HFFc6 (cell line): ENCODE measurements around the gene CYP4A11. TPM values are rescaled to one million over a fixed set of nuclear protein-coding genes. Genes with fewer than 3 reads are reported as not detected.
"Not testable (repeated sequence)": the region's sequence is repeated elsewhere in the genome, so short reads cannot be mapped to it uniquely, and the experiment has no call there.

Experiments
- DNase-seq: peaks from one replicate; pipeline ENCODE4 v3.0.0-alpha.2; 2018
- H3K27ac Mint-ChIP-seq: 2 replicates; pipeline ENCODE4 v1.8.0; 2020; ENCODE audit warnings: mild to moderate bottlenecking, mixed read lengths
- H3K27me3 Mint-ChIP-seq: 2 replicates; pipeline ENCODE4 v1.8.0; 2021; ENCODE audit warnings: mild to moderate bottlenecking, moderate library complexity, mixed read lengths; ENCODE audit not compliant: insufficient read depth
- H3K36me3 Mint-ChIP-seq: 2 replicates; pipeline ENCODE4 v1.8.0; 2021; ENCODE audit warnings: low read depth, mixed read lengths
- H3K4me1 Mint-ChIP-seq: 2 replicates; pipeline ENCODE4 v1.8.0; 2020; ENCODE audit warnings: low read depth, mixed read lengths
- H3K4me3 Mint-ChIP-seq: 2 replicates; pipeline ENCODE4 v1.8.0; 2020; ENCODE audit warnings: mild to moderate bottlenecking, moderate library complexity, mixed read lengths
- H3K9me3 Mint-ChIP-seq: 2 replicates; pipeline ENCODE4 v1.8.0; 2020; ENCODE audit warnings: mild to moderate bottlenecking, mixed read lengths
- long read RNA-seq: library from polyadenylated mRNA; unstranded; transcript quantifications from one replicate; pipeline ENCODE4 v2.0.0, GENCODE V29; 2019
- total RNA-seq, 6 experiments: library from RNA; stranded (reverse); fragmentation: NEBNext Ultra II Directional; extraction: Animal tissue kit (Norgen Biotek cat#: 25700); gene quantifications; 2 replicates in 1 of 6; 3 replicates in 5 of 6; pipeline ENCODE4 v1.2.3, GENCODE V29; 2021
- TF ChIP-seq, protein P1 (sequence below): fragments of 200-600 bp; sonication (generic); IDR thresholded peaks from 2 replicates; pipeline ENCODE4 v1.5.0; 2021; ENCODE audit warnings: antibody characterized with exemption, mild to moderate bottlenecking

CYP4A11 gene, protein sequence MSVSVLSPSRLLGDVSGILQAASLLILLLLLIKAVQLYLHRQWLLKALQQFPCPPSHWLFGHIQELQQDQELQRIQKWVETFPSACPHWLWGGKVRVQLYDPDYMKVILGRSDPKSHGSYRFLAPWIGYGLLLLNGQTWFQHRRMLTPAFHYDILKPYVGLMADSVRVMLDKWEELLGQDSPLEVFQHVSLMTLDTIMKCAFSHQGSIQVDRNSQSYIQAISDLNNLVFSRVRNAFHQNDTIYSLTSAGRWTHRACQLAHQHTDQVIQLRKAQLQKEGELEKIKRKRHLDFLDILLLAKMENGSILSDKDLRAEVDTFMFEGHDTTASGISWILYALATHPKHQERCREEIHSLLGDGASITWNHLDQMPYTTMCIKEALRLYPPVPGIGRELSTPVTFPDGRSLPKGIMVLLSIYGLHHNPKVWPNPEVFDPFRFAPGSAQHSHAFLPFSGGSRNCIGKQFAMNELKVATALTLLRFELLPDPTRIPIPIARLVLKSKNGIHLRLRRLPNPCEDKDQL
- not detected for total RNA-seq
- long read RNA-seq = 0 reads

DNA sequence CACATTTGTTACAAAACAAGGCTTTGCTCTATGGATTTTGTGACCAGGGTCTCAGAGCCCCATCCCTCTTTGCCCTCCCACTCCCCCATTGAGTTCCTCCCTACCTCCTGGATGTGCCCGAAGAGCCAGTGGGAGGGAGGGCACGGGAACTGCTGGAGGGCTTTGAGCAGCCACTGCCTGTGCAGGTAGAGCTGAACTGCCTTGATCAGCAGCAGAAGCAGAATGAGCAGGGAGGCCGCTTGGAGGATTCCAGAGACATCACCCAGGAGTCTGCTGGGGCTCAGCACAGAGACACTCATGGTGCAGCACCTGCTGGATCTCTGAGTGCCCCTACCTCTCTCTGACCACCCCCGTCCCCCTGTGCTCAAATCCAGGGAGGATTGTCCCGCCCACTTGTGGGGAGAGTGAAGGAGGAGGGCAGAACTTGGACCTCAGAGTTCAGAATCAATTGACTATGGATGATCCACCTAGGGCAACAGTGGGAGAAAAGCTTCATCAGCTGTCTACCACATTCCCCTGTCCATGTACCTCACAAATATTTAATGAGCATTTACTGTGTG, at the start of gene CYP4A11:
Gene CYP4A11 (minus strand): TSS at position 342 of the 560 bp plus-strand sequence. CDS start 43 bp downstream, at position 299.
- no peak within 1 kb of the TSS for H3K27ac Mint-ChIP-seq
- no peaks in the 10 kb centered on the region; the same call in 1 of the 2 replicates for H3K27me3 Mint-ChIP-seq
- no peaks in the 10 kb centered on the region; the same call in 1 of the 2 replicates for H3K36me3 Mint-ChIP-seq
- no peak within 1 kb of the TSS for H3K4me3 Mint-ChIP-seq
- no peaks in the 10 kb centered on the region for H3K4me1 Mint-ChIP-seq
- peaks cover 40% of the 10 kb centered on the region for H3K9me3 Mint-ChIP-seq
- DNase-seq = no peak
- TF ChIP-seq, protein P1, sequence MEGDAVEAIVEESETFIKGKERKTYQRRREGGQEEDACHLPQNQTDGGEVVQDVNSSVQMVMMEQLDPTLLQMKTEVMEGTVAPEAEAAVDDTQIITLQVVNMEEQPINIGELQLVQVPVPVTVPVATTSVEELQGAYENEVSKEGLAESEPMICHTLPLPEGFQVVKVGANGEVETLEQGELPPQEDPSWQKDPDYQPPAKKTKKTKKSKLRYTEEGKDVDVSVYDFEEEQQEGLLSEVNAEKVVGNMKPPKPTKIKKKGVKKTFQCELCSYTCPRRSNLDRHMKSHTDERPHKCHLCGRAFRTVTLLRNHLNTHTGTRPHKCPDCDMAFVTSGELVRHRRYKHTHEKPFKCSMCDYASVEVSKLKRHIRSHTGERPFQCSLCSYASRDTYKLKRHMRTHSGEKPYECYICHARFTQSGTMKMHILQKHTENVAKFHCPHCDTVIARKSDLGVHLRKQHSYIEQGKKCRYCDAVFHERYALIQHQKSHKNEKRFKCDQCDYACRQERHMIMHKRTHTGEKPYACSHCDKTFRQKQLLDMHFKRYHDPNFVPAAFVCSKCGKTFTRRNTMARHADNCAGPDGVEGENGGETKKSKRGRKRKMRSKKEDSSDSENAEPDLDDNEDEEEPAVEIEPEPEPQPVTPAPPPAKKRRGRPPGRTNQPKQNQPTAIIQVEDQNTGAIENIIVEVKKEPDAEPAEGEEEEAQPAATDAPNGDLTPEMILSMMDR = no peak

DNA sequence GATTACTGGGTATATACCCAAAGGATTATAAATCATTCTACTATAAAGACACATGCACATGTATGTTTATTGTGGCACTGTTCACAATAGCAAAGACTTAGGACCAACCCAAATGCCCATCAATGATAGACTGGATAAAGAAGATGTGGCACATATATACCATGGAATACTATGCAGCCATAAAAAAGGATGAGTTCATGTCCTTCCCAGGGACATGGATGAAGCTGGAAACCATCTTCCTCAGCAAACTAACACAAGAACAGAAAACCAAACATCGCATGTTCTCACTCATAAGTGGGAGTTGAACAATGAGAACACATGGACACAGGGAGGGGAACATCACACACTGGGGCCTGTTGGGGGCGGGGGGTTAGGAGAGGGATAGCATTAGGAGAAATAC, 49.3 kb upstream of the CYP4A11 start:
- not testable (repeated sequence) for DNase-seq, H3K4me3 Mint-ChIP-seq, H3K27ac Mint-ChIP-seq, H3K4me1 Mint-ChIP-seq, H3K27me3 Mint-ChIP-seq, H3K36me3 Mint-ChIP-seq
- H3K9me3 Mint-ChIP-seq = peaks cover 31% of the 10 kb centered on the region

DNA sequence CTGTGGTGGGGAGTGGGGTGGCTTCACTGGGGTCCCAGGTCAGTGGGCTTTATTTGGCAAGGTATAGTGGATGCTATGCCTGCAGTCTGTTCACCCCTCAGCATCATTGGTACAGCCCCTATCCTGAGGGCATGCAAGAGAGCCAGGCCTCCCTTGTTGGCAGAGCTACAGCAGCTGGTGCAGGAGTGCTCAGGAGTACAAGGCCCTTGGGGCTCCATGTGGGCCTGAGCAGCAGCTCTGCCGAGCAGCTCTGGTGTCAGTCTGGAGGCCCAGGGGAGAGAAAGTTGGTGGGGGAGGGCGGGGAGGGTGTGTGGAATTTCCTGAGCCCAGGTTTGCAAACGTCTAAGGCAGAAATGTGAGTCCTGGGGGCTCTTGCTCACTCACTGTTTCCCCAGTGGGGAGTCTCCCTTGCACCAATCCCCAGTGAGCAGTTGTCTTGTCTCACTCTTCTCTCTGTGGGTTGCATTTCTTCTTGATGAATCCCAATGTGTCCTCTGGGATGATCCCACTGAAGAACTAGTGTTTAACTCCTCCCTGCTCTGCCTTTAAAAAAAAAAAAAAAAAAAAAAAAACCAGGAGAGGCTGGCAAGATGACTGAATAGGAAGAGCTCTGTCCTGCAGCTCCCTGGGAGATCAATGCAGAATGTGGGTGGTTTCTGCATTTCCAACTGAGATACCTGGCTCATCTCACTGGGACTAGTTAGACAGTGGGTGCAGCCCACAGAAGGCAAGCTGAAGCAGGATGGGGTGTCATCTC, 42.7 kb upstream of the CYP4A11 start:
- Mint-ChIP-seq H3K27ac (no peak overlapping the region), H3K27me3 (no peaks in the 10 kb centered on the region; the same call in none of the 2 replicates), H3K4me1 (no peaks in the 10 kb centered on the region), H3K36me3 (no peaks in the 10 kb centered on the region), H3K4me3 (no peak overlapping the region), H3K9me3 (peaks cover 50% of the 10 kb centered on the region)
- no peak for DNase-seq
- TF ChIP-seq, protein P1 = no peak

DNA sequence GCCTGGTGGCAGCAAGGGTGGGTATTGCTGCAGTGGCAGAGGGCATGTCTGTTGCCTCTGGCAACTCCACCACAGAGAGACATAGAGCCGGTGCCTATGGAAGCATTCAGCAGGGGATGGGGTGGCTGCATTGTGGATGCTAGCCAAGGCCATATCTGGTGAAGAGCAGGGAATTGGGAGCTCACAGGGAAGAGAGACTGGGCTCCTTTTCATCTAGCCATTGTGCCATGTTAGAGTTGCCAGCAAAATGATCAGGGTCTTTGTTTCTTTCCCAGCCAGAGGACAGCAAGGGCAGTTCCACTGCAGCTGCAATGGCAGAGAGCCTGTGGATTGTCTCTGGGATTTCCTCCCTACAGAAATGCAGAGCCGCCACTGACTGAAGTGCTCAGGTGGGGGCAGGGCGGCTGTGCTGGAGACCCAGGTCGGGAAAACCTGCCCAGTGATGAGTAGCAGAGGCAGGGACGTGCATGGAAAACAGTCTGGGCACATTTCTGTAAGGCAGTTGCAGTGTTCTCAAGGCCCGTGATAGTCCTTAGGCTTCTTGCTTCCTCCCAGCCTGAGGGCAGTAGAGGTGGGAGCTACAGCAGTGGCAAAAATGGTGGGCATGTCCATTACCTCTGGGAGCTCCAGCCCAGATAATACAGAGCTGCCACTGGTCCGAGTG, 42.0 kb upstream of the CYP4A11 start:
- no peak overlapping the region for H3K27ac Mint-ChIP-seq

DNA sequence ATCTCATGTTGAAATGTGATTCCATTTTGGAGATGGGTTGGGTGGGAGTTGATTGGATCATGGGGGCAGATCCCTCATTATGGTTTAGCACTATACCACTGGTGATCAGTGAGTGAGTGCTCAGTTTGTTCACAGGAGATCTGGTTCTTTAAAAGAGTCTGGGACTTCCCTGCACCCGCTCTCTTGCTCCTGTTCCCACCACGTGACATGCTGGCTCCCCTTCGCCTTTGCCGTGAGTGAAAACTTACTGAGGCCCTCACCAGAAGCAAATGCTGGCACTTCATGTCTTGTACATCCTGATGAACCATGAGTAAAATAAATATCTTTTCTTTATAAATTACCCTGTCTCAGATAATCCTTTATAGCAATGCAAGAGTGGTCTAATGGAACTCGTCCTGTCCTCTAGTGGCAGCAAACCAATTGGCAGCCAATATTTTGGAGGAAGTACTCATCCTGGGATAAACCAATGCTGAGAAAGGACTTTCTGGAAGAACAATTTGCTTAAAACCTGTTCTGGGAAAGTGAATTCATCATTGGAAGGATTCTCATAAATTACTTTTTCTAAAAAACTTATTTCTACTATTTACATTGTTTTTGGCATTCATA, 27.8 kb upstream of the CYP4A11 start:
- Mint-ChIP-seq H3K4me3 (no peak overlapping the region), H3K36me3 (no peaks in the 10 kb centered on the region), H3K4me1 (no peaks in the 10 kb centered on the region), H3K27ac (no peak overlapping the region), H3K27me3 (no peaks in the 10 kb centered on the region; the same call in 1 of the 2 replicates), H3K9me3 (peaks cover 71% of the 10 kb centered on the region)
- no peak for DNase-seq
- TF ChIP-seq, protein P1 = no peak

More for the DNA sequence above, 42.0 kb upstream of the CYP4A11 start:
- Mint-ChIP-seq H3K36me3 (no peaks in the 10 kb centered on the region; the same call in 1 of the 2 replicates), H3K9me3 (peaks cover 57% of the 10 kb centered on the region), H3K4me3 (no peak overlapping the region), H3K27me3 (no peaks in the 10 kb centered on the region; the same call in none of the 2 replicates), H3K4me1 (no peaks in the 10 kb centered on the region)
- TF ChIP-seq, protein P1 = no peak
- no peak for DNase-seq

DNA sequence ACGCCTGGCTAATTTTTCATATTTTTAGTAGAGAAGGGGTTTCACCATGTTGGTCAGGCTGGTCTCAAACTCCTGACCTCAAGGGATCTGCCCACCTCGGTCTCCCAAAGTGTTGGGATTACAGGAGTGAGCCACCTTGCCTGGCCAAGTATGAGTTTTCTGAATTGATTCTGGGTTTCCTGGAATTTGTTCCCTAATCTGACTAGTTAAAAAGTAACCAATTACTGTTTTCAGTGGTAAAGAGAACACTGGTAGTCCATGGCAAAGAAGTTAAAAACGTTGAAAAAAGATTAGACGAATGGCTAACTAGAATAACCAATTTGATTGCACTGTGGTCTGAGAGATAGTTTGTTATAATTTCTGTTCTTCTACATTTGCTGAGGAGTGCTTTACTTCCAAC, 21.0 kb upstream of the CYP4A11 start:
- H3K36me3 Mint-ChIP-seq, H3K27me3 Mint-ChIP-seq, H3K4me3 Mint-ChIP-seq, DNase-seq, H3K27ac Mint-ChIP-seq, H3K4me1 Mint-ChIP-seq: not testable (repeated sequence)
- H3K9me3 Mint-ChIP-seq = peaks cover 58% of the 10 kb centered on the region
